ENCODE results near the gene C1QTNF1. TPM values are rescaled to one million over a fixed set of nuclear protein-coding genes. Genes with fewer than 3 reads are reported as not detected.

Gene C1QTNF1
- total RNA-seq, 1 donor from 2014 or later = 9.4 TPM

DNA sequence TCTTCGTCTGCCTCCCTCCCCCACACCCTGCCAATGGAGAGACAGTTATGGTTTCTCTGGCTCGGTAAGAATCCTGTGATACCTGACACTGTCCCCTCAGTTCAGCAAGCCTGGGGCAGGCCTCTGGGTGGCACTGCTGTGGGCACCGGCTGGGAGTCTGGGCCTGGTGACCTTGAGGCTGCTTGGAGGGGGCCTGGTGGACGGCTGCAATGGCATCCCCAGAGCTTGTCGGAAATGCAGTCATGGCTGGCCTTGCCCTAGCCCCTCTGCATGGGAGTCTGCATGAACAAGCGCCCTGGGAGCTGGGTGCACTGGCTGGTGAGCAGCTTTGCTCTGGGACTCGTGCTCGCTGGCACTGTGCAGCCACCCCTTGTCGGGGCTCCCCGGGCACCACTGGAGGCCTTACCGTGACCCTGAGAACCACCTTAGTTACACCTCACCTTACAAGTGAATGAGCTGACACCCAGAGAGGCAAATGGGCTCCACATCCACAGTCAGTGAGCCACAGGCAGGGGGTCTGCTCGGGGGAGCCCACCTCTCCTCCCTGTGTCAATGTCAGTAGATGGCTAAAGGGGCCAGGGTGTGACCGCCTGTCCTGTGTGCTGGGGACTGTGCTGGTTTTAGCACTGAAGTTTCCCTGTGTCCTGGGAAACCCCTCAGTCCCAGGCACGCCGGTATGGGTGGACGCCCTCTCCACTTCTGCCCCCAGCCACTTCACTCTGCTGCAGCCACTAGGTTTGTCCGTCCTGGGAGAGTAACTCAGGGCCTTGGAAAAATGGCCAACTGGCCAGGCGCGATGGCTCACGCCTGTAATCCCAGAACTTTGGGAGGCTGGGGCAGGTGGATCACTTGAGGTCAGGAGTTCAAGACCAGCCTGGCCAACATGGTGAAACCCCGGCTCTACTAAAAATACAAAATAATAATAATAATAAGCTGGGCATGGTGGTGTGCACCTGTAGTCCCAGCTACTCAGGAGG is 45.7 kb upstream of the C1QTNF1 start:
- peaks cover 23% of the 10 kb centered on the region for H3K4me1 Mint-ChIP-seq (ENCODE audit: unreplicated experiment)
- no peak for TF ChIP-seq CTCF (conservative IDR thresholded peaks at IDR 0.05)
- DNase-seq (ENCODE audit: extremely low spot score, unreplicated experiment) = no peak
- no peaks in the 10 kb centered on the region for H3K36me3 Mint-ChIP-seq
- H3K9me3 Mint-ChIP-seq = no peaks in the 10 kb centered on the region
- no peaks in the 10 kb centered on the region for H3K27me3 Mint-ChIP-seq
- peak overlapping the region; percentile 34 for H3K4me3 Mint-ChIP-seq
- peak overlapping the region; percentile 53 for H3K27ac Mint-ChIP-seq

- H3K27me3 Mint-ChIP-seq = no peaks in the 10 kb centered on the region
- H3K4me3 Mint-ChIP-seq = peak within 1 kb of the TSS; percentile 28
- peaks cover 18% of the 10 kb centered on the region for H3K4me1 Mint-ChIP-seq (ENCODE audit: unreplicated experiment)
- H3K36me3 Mint-ChIP-seq = no peaks in the 10 kb centered on the region
- DNase-seq (ENCODE audit: extremely low spot score, unreplicated experiment) = no peak
- H3K27ac Mint-ChIP-seq = peak within 1 kb of the TSS; percentile 31
- TF ChIP-seq CTCF (conservative IDR thresholded peaks at IDR 0.05) = no peak
- H3K9me3 Mint-ChIP-seq = no peaks in the 10 kb centered on the region
Observed at GRCh38 chr17:78979780-78980623, 44.0 kb upstream of the C1QTNF1 start, which contains the start of gene LGALS3BP. LGALS3BP (minus strand) TSS chr17:78979923; CDS start chr17:78977191, 2,732 bp downstream.

- Mint-ChIP-seq H3K36me3 (no peaks in the 10 kb centered on the region), H3K9me3 (no peaks in the 10 kb centered on the region), H3K27ac (no peak overlapping the region), H3K4me1 (ENCODE audit: unreplicated experiment) (peaks cover 14% of the 10 kb centered on the region), H3K4me3 (no peak overlapping the region), H3K27me3 (no peaks in the 10 kb centered on the region)
- no peak for TF ChIP-seq CTCF (conservative IDR thresholded peaks at IDR 0.05)
- no peak for DNase-seq (ENCODE audit: extremely low spot score, unreplicated experiment)
Observed at GRCh38 chr17:78980624-78980972, 43.4 kb upstream of the C1QTNF1 start.

DNA sequence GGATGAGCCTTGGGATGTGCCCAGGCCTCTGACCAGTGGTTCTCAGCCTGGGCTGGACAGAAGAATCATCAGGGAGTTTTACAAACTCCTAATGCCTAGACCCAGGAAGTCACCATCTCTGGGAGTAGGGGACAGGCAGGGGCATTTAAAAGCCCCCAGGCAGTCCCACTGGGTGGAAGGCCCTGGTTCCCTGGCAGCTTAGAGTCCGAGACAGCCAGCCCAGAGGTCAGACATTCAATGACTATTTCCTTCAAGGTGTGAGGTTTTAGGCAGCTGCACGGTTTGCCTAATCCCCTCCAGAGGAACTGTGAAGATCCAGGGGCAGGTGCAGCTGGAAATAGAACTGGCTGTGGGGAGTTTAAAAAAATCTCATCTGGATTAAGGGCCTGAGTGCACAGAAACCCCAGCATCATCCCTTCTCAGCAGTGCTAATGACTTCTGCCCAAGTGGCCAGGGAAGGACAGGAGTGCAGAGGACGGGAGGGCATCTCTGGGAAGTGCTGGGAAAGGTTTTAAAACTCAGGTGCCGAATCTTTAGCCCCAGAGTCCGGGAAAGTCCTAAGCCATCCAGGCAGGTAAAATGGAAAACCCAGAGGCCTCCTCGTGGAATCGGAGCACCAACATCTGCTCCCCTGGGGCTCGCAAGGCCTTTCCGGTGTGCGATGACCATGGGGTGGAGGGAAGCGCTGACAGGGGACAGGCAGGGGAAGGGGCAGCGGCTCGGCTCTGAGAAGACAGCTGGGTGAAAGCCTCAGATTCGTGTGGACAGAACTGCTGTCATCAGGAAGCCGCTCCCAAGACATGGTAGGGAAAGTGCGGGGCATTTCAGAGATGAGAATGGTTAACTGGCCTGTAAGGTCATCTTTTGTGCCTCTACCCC is 42.7 kb upstream of the C1QTNF1 start:
- DNase-seq (ENCODE audit: extremely low spot score, unreplicated experiment) = no peak
- no peak for TF ChIP-seq CTCF (conservative IDR thresholded peaks at IDR 0.05)
- Mint-ChIP-seq H3K4me1 (ENCODE audit: unreplicated experiment) (peaks cover 18% of the 10 kb centered on the region), H3K4me3 (no peak overlapping the region), H3K9me3 (no peaks in the 10 kb centered on the region), H3K27ac (no peak overlapping the region), H3K36me3 (no peaks in the 10 kb centered on the region), H3K27me3 (no peaks in the 10 kb centered on the region)

GRCh38 chr17:78985395-78985794 is 38.6 kb upstream of the C1QTNF1 start:
- no peaks in the 10 kb centered on the region for H3K9me3 Mint-ChIP-seq
- no peak overlapping the region for H3K4me3 Mint-ChIP-seq
- H3K4me1 Mint-ChIP-seq (ENCODE audit: unreplicated experiment) = peaks cover 13% of the 10 kb centered on the region

More at GRCh38 chr17:78985395-78985794, 38.6 kb upstream of the C1QTNF1 start:
- TF ChIP-seq CTCF (conservative IDR thresholded peaks at IDR 0.05) = no peak
- DNase-seq (ENCODE audit: extremely low spot score, unreplicated experiment) = no peak
- H3K27me3 Mint-ChIP-seq = no peaks in the 10 kb centered on the region
- H3K27ac Mint-ChIP-seq = no peak overlapping the region
- peaks cover 1% of the 10 kb centered on the region for H3K36me3 Mint-ChIP-seq
